Heart left ventricle (tissue), 13 donors: ENCODE data around the gene BCL2L14.

Experiments
- CTCF ChIP-seq, 12 donors: fragments of 200-600 bp; sonication (generic) in 4 of 12; IDR thresholded peaks; one replicate each; pipeline versions ENCODE4 v1.5.0 to v1.8.0; 2018 to 2022; ENCODE audit warnings: antibody characterized with exemption in 12 of 12, mild to moderate bottlenecking in 5 of 12
- POLR2A ChIP-seq, 2 donors: fragments of 450-650 bp; IDR thresholded peaks; one replicate each; pipeline ENCODE4 v1.6.1; 2017; ENCODE audit warnings: antibody characterized with exemption in 2 of 2, mild to moderate bottlenecking in 2 of 2, moderate library complexity in 2 of 2
- donor health status: ischemic (EF 13 %, LVEDD 7.1; RV severe dilation, severe dysfunction).
- donor health status: DM: no; HTN: yes; CAD: no.
- donor health status: DM: no; HTN: no; CAD: no.
- donor health status: ischemic (EF 25% LVEDD 6.9; RV normal size, moderate dysfunction).
- donor health status: ischemic (EF 25% LVEDD 5.7; RV mildly dilated, moderate dysfunction).
- donor health status: ischemic (EF 35%, LVEDD 5.7; RV mildly dilated, moderate dysfunction).
- donor health status: nonischemic (EF 11% LVEDD 7.7; RV severe dilation, severe dysfunction).
- donor health status: DM: yes; HTN: yes; CAD: no.
- donor health status: PGD.
- donor health status: ischemic (EF 29% LVEDD 5.4; RV normal size, mild dysfunction).
- donor health status: nonischemic (EF 23%, LVEDD 6.1; RV moderate dilation, normal function).

GRCh38 chr12:12095021-12095420 lies 24.3 kb downstream of the BCL2L14 start:
- no peak for TF ChIP-seq CTCF (IDR thresholded peaks at IDR 0.05)
- TF ChIP-seq POLR2A (IDR thresholded peaks at IDR 0.05), result no peak
